ENCODE measurements around the gene CIAO1.
"Not testable (repeated sequence)": the region's sequence is repeated elsewhere in the genome, so short reads cannot be mapped to it uniquely, and the experiment has no call there.

CIAO1 gene

DNA sequence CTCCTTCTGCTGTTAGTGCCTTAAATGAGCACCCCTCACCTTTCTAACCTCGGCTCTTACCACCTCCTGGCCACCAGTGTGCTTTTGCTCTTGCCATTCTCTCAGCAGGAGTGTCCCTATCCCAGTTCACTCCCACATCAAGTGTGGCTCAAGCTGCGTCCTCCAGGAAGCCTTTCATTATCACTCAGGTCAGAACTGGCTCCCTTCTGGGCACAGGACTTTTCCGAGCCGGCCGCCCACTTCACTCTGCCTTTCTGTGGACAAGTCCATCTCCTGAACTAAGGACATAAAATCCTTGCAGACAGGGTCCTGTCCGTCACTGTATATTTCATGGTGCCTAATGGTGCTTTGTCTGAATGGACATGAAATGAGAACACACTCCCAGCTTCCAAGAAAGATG is 15.8 kb upstream of the CIAO1 start:
- no peak for DNase-seq (ENCODE audit: low read depth in 2 of 2)

DNA sequence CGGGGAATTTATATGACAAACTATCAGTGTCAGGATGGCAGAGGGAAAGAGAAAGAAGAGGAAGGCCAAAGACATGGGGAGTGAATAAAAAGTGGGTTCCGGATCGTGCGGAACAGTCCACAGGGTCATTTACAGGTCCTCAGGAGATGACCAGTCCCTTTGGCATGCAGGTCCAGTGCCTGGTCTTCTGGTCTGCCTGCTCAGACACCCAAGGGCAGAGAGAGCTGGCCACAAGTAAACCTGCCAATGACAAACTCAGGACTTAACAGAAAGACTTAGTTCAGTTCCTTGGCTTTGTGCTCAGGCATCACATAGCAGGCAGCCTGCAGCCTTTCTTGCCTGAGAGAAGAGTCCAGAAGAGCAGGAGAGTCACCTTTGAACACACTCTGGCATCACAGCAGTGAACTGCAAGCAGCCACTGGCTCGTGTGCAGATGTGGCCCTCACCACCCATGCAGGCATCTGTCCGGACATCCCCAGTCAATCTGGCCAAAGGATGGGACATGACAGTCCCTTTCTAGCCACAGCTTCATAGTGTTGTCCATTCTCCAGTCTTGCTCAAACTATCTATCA is 14.2 kb upstream of the CIAO1 start:
- DNase-seq (ENCODE audit: low read depth in 2 of 2) = no peak

DNA sequence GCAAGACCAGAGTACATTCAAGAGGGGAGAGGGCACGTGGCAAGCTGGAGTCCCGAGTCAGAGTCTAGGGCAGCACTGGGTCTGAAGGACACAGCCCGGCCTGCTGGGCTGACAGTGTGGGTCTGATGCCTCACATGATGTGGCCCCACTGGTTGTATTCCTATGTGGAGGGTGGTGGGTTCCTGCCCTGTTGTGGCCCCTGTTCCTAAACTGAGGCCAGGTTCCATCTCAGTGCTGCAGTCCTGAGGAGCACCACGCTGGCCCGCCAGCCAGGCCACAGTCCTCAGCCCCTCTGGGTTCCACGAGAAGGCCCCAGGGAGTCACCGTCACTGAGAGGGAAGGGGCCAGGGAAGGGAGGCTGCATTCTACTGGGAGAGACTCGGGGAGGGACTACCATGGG is 13.5 kb upstream of the CIAO1 start:
- DNase-seq (ENCODE audit: low read depth in 2 of 2) = no peak

DNA sequence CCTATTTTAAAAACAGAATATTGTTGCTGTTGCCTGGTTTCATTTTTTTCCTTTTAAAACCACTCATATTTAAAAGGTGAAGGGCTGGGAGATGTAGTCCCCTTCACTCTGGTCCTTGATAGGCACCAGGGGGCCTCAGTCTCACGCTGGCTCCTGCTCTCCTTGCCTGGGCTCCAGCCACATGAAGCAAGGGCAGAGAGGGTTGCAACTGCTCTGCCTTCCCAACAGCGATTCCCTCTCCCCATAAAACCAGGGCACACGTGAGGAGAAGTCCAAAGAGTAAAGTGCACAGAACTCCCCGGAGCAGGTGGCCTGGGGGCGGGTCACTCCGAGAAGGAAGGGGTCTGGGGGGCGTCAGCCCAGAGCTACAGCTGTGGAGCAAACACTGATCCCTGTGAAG is 13.0 kb upstream of the CIAO1 start:
- DNase-seq (ENCODE audit: low read depth in 2 of 2) = no peak

DNA sequence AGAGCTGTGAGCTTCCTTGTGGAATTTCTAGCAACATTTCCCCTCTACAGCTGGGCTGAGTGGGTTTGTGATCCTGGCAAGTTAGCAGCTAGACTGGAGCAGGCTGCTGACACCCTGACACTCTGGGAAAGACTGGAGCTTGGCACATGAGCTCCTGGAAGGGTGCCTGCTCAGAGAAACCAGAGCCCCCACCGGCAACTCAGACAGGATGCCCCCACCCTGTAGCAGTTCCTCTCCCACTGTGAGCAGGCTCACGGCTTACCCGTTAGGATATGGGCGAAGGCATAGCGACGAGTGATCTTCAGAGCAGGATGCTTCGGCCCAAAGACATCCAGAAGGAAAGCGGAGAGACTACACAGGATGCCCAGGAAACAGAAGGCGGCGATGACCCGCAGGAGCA is 11.5 kb upstream of the CIAO1 start:
- no peak for DNase-seq (ENCODE audit: low read depth in 2 of 2)

DNA sequence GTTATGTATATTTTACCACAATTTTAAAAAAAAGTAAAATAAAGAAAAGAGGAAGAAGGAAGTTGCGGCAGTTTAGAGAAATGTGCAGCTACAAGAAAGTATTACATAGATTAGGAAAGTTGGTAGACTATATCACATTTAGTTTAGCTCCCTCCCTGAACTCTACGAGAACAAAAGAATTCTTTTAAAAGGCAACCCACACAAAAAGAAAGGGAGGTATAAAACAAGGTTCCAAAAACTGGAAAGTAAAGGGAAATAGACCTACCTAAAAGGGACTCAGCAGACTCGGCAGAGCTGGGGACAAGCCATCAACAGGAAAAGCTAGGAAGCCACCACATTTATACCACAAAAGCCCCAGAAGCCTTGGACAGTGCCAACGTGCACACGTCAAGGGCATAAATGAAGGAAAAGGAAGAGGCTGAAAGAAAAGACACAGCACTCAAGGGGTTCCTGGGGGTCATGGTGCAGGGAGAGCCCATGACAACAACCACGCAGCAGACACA is 9.4 kb upstream of the CIAO1 start:
- no peak for DNase-seq (ENCODE audit: low read depth in 2 of 2)

DNA sequence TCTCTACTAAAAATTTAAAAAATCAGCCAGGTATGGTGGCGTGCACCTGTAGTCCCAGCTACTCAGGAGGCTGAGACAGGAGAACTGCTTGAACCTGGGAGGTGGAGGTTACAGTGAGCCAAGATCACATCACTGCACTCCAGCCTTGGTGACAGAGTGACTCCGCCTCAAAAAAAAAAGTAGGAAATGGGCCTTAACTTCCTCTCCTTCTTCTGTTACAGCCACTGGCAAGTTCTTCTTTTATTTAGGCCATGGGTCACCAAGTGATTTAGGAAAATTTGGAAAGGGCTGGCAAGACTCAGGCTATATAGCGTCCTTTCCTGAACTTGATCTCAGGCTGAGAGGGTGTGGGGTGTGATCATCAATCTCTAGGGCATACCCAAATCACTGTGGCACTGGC is 8.3 kb upstream of the CIAO1 start:
- DNase-seq (ENCODE audit: low read depth in 2 of 2) = not testable (repeated sequence)

DNA sequence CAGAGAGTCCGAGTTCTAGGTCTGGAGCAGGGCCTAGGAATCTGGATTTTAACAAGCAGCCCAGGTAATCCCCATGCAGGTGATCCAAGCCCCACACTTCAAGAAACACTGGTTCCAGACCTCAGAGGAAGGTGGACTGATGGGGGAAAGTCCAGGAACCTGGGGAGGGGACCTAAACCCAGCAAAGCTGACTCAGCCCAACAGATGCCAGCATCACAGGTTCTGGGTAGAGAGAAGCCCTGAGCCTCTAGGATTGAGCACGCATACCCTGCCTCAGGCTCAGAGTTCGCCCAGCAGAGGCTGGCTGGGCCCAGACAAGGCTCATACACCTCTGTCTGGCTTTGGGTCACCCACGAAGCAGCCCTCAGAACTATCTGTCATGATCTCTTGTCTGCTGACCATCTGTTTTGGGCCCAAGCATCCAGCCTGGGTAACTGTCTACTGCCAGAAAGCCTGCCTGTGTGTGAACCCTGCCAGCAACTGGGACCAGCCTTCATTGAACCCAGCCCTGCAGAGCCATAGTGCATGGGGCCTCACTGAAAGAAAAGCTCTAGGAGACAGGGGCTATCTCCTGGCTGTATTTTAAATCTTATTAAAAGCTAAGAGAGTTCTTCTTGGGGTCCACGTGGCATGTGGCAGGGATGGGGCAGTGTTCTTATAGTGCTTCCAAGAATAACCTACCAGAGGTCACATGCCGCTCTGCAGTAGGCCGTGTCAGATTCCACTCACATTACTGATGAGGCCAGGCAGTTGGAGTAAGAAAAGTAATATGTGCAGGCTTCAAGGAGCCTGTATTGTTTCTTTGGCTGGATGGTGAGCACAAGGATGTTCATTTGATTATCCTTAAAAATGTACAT is 7.6 kb upstream of the CIAO1 start:
- DNase-seq (ENCODE audit: low read depth in 2 of 2) = no peak

DNA sequence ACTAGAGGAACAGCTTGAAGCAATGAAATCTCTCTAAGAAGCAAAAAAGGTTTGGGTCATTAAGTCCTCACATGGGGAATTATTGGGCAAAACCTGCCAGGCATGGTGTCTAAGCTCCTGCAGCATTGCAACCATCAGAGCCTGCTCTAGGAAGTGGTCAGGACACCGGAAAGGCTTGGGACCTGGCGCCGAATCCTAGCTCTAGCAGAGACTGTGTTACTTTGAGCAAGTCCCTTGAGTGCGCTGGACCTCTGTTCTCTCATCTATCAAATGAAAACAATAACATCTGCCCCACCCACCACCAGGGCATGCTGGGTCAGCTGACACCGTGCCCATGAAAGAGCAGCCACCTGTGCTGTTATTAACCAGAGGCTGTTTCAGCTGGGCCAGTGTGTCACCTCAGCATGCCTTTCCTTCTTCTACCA is 6.5 kb upstream of the CIAO1 start:
- no peak for DNase-seq (ENCODE audit: low read depth in 2 of 2)

DNA sequence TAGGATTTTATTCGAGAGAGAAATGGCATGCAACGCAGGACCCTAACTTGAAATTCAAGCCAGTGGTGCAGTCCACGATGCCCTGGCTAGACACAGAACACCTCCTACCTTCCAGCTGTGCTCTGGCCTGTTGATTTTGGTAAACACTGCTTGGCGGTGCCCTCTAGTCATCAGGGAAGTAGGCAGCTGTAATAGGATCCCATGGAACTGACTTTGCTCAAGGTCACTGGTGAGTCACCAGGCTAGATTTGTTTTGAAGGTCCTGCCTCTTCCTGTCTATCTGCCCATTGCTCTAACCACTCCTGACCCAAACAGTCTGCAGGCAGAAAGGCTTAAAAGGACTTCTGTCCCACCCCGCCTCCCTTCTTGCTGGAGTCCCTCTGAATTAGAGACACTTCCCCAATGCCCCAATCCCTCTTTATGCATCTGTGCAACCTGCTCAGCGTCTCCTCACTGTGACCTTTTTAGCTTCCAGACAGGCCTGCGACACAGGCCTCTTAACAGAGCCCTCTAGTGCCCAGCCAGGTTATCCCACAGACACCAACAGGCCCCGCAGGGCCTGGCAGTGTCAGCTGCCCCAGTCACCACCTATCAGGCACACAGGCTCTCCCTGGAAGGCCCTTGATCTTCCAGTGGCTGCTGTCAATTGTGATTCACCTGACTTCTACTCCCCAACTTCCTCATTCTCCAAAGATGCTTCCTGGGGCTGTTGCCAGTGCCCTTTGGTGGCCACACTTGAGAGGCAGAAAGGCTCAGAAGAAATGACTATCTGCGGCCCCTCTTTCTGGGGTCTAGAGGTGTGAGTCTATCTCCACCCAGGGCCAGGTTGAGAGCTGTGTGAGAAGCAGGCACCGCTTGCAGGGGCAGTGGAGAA is 5.4 kb upstream of the CIAO1 start:
- no peak for DNase-seq (ENCODE audit: low read depth in 2 of 2)

DNA sequence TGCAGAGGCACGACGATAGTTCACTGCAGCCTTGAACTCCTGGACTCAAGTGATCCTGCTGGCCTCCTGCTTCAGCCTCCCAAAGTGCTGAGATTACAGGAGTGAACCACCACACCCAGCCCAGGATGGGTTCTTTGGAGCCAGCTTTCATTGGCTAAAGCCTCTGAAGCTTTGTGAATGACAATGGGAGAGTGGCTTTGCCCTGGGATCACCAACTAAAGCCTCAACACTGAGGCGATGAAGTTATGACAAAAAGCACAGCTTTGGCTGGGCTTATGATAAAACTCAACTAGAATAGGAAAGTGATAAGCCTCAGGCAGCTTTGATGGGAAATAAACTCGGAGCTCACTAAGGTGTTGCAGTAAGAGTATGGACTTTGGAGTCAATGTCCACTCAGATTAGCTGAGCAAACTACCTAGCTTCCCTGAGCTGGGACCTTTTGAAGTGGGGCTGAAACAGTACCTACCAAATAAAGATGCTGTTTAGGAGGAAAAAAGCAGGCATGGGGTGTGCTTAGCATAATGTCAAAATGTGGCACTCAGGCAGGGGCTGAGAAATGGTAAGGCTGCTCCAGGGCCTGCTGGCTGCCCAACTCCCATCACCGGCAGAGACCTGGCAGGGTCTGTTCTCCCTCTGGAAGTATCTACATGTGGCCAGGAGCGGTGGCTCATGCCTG is 4.6 kb upstream of the CIAO1 start:
- no peak for DNase-seq (ENCODE audit: low read depth in 2 of 2)

DNA sequence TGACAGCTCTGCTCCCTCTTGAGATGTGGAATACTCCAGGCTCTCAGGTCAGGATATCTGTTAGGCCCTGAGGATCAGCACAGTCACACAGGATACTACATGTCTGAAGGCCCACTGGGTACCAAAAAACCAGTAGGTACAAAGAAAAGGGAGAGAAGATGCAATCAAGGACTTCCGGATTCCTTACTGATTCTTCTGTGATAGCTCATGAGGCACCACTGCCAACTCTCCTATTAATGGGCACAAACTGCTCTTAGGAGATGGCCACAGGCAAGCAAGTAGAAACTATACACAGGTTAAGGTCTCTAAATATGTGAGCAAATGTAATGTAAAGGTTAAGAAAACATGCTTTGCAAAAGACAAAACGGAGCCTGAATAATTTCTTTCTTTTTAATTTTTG is 3.7 kb upstream of the CIAO1 start:
- no peak for DNase-seq (ENCODE audit: low read depth in 2 of 2)

DNA sequence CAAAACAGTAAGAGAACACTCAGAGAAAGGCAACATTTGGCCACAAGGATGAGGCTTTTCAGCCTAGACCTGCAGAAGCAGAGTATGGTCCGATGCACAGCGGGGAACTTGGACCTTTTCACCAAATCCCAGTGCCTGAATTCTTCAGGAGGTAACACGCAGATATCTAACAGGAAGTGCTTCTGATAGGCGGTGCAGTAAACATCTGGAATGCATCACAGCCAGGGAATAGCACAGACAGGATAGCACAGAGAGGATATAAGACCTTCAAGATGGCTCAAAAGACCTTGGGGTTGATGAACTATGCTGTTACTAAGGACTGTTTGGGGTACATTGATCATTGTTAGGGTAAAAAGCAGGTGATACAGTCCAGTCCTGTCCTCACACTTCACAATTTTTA is 1.9 kb upstream of the CIAO1 start:
- DNase-seq (ENCODE audit: low read depth in 2 of 2) = no peak

DNA sequence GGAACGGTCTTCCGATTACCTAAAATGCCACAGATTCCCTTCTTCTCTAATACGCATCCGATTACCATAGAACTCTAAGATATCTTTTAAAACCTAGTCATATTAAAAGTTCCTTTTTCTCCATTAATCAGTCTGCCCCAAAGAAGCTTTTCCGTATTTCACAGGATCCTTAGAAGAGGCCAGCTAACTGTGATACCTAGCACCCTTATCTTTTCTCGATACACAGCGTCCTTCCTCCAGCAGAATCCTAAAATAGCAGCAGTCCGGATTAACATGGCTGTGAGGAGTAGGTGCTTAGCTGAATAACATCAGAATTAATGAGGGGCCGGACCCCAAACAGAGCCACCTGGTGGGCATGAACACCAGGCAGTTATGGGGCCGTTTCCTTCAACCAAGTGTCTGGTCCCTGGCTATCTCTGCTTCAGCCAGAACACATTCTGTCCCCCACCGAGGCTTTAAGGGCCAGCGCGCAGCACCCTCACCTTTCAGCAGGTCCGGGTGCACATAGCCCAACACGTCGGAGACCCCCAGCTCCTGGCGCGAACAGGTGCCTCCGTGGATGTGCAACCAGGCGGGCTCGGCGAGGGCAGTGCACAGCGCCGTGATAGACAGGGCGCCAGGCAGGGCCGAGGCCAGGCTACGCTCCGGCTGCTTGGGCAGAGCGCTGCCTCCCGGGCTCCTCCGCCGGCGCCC is 1.2 kb upstream of the CIAO1 start:
- no peak for DNase-seq (ENCODE audit: low read depth in 2 of 2)

DNA sequence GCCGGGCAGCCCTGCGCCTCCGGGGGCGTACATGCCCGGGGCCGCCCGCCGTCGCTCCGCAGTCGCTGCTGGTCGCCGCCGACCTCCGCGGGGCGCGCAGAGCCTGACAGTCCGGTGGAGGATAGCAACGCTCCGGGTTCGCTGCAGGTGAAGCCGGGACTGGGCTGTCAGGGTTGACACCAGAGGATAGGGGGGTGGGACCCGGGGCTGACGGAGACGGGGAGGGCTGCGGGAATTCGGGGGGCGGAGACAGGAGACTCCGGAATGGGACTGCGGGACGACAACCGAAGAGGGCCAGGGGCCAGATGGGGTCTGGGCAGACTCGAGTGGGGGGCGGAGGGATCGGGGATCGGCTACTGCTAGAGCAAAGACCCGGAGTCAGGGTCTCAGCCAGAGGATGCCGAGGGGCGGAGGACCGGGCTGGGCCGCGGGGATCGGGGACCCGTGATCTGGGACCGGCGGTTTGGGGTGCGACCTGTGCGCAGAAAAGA is 631 bp upstream of the CIAO1 start:
- peak; percentile 3 to 9 for DNase-seq (ENCODE audit: low read depth in 2 of 2)

DNA sequence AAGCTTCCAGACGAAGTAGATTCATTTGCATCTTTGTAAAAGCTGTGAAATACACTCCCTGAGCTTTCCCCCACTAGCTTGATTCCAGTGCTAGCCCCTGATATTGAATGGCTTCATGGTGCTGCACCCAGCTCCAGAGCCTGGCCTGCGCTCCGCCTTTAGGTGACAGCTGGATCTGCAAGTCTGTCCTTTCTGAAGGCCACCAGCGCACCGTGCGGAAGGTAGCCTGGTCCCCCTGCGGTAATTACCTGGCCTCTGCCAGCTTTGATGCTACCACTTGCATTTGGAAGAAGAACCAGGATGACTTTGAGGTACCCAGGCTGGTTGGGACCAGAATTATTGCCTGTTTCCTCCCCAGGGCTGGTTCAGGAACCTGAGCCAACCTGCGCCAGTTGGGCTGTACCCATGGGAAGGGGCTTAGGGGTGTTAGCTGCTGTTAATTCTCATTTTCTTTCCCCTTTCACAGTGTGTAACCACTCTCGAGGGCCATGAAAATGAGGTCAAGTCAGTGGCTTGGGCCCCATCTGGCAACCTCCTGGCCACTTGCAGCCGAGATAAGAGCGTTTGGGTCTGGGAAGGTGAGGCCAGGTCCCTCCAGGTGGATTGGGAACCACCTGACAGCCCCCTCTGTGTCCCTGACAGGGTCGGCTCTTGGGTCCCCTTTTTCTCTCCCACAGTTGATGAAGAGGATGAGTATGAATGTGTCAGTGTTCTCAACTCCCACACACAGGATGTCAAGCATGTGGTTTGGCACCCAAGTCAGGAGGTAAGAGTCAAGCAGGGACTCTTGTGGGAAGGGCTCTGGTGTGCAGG is 1.3 kb downstream of the CIAO1 start:
- peak in 1 of 2 donors; percentile 21 for DNase-seq (ENCODE audit: low read depth in 2 of 2)

DNA sequence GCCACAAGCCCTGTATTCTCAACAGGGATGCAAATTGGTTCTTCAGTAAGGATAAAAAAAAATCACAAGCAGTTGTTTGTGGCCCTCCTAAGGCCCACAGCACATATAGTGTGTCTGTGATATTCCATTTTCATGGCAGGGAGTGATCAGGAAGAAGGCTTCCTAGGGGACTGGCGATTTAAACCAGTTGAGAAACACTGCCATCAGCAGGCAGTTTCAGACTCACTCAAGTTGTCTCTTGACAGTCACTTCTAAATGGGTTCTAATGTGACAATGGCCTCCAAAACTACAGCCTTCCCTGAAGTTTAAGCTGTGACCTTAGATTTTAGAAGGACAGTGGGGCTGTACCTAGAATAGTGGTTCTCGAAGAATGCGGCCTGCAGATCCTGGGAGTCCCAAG is 6.0 kb downstream of the CIAO1 start:
- DNase-seq (ENCODE audit: low read depth in 2 of 2) = no peak

DNA sequence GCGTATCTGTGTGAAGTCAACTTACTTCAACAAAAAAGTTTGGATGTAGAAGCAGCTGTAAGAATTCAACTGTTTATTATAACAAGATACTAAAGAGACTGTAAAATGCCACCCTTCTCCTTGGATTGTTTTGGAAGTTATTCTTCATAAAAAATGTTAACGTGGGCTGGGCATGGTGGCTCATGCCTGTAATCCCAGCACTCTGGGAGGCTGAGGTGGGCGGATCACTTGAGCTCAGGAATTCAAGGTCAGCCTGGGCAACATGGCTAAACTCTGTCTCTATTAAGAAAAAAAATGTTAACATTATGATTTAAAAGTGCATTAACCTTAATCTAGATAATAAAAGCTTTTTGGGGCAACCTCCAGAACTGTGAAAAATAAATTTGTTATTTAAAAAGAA is 7.7 kb downstream of the CIAO1 start:
- no peak for DNase-seq (ENCODE audit: low read depth in 2 of 2)

DNA sequence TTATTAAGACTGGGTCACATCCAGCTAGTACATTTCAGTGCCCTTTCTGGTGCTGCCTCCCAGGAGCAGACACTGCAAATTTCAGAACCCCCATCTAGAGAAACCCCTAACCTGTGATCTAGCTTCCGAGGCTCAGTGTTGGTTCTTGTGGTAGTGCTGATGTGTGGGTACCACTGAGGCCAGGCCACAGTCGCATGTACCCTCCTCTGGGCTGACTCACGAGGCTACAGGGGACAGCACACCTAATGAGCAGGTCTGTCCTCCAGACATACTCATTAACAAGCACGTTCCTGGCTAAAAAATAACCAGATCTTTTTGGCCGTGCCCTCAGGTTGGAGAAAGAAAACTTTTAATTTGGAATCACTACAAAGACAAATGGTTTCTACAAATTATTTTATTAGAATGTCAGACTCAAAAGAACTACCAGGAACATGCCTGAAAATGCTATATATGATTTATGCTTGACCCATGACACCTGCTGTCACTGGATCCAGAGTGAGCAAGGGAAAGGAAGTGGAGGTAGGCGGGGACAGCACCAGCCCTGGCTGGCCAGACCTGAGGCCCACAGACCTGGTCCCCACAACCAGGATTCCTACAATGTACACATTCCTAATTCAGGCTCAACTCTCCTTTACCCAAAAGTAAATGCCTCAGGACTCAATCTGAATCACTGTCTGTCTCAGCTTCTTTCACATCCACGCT is 8.5 kb downstream of the CIAO1 start:
- DNase-seq (ENCODE audit: low read depth in 2 of 2) = no peak
